ENCODE results near the gene EGFL7.

EGFL7 gene

DNA sequence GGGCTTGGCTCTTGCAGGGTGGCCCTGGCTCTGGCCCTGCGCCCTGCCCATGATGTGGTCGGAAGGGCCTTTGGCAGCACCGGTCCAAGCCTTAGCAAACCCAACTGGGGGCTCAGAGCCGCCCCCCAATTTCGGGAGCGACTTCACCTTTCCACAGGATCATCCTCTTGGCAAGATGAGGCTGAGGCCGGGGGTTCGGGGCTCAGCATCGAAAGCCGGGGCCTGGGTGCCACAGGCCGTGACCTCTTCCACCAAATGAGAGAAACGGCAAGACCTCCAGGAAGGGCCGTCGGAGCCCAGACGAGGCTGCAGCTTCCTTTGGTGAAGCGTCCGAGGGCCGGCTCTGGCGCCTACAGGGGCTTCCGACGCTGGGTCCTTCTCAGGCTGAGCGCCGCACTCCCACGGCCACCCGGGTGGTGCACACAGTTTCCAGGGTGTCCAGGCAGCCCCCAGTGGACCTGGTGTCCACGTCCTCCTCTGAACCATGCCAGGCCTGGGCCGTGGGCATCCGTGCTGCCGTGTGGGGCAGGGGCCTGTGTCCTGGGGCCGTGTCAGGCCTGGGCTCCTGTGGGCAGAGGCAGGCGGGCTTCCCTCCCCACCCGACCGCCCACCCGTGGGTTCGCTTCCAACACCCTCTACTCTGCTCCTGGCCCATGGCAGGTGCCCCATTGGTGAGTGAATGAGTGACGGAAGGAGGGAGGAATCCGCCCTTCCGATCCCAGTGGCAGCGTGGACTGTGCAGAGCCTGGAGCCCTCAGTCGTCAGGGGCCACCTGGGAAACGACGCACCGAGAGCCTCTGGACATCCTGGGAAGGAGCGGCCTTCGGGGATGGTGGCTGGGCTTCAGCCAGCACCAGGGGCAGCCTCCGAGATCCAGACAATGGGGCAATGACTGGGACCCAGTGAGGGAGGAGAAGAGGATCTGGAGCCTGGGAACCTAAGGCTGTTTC, 29.7 kb downstream of the EGFL7 start:
- ChIA-PET POLR2A (no interaction called here), CTCF (no interaction called here)
- no peak for TF ChIP-seq BHLHE40 (IDR thresholded peaks at IDR 0.05; ENCODE audit: borderline replicate concordance)
- TF ChIP-seq HDGF (IDR thresholded peaks at IDR 0.05; ENCODE audit: borderline replicate concordance): no peak
- TF ChIP-seq NFRKB (IDR thresholded peaks at IDR 0.05): no peak
- TF ChIP-seq ARNT (IDR thresholded peaks at IDR 0.05): no peak
- no peak for TF ChIP-seq SP1 (IDR thresholded peaks at IDR 0.05)
- no peak for TF ChIP-seq FOXM1 (IDR thresholded peaks at IDR 0.05; ENCODE audit: borderline replicate concordance)
- TF ChIP-seq LEF1 (IDR thresholded peaks at IDR 0.05; ENCODE audit: borderline replicate concordance): no peak
- TF ChIP-seq TARDBP (IDR thresholded peaks at IDR 0.05): no peak
- TF ChIP-seq, protein P1, sequence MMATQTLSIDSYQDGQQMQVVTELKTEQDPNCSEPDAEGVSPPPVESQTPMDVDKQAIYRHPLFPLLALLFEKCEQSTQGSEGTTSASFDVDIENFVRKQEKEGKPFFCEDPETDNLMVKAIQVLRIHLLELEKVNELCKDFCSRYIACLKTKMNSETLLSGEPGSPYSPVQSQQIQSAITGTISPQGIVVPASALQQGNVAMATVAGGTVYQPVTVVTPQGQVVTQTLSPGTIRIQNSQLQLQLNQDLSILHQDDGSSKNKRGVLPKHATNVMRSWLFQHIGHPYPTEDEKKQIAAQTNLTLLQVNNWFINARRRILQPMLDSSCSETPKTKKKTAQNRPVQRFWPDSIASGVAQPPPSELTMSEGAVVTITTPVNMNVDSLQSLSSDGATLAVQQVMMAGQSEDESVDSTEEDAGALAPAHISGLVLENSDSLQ (IDR thresholded peaks at IDR 0.05): no peak
- TF ChIP-seq ELF4 (IDR thresholded peaks at IDR 0.05): no peak
- no peak for TF ChIP-seq SUZ12 (IDR thresholded peaks at IDR 0.05)
- no peak for TF ChIP-seq CTBP1 (IDR thresholded peaks at IDR 0.05; ENCODE audit: borderline replicate concordance)
- TF ChIP-seq ZNF384 (IDR thresholded peaks at IDR 0.05): no peak
- no peak for TF ChIP-seq FOXK2 (IDR thresholded peaks at IDR 0.05)
- no peak for TF ChIP-seq FOXA1 (IDR thresholded peaks at IDR 0.05)
- DNase-seq (ENCODE audit: extremely low spot score): no peak

- ChIA-PET POLR2A (no interaction called here), CTCF (no interaction called here)
These were observed 30.4 kb downstream of the EGFL7 start for GRCh38 chr9:136693135-136693489.

GRCh38 chr9:136693490-136694162, 30.9 kb downstream of the EGFL7 start:
- DNase-seq (ENCODE audit: extremely low spot score): no peak
- ChIA-PET CTCF (interaction anchor here (2.6 kb wide), 1 partner anchor 22 kb away, joined by 9 read pairs; no protein-coding TSS in a partner anchor), POLR2A (no interaction called here)
- TF ChIP-seq, protein P1 (IDR thresholded peaks at IDR 0.05): no peak
- TF ChIP-seq ZNF384 (IDR thresholded peaks at IDR 0.05): no peak
- TF ChIP-seq FOXM1 (IDR thresholded peaks at IDR 0.05; ENCODE audit: borderline replicate concordance): no peak
- TF ChIP-seq NFRKB (IDR thresholded peaks at IDR 0.05): no peak

More at GRCh38 chr9:136693135-136693489, 30.4 kb downstream of the EGFL7 start:
- TF ChIP-seq CTBP1 (IDR thresholded peaks at IDR 0.05; ENCODE audit: borderline replicate concordance) (no peak), NFRKB (IDR thresholded peaks at IDR 0.05) (no peak), FOXK2 (IDR thresholded peaks at IDR 0.05) (no peak), SUZ12 (IDR thresholded peaks at IDR 0.05) (no peak), ARNT (IDR thresholded peaks at IDR 0.05) (no peak), BHLHE40 (IDR thresholded peaks at IDR 0.05; ENCODE audit: borderline replicate concordance) (no peak), ZNF384 (IDR thresholded peaks at IDR 0.05) (no peak)
- no peak for DNase-seq (ENCODE audit: extremely low spot score)

GRCh38 chr9:136694163-136694871, 31.6 kb downstream of the EGFL7 start:
- ChIA-PET POLR2A (no interaction called here), CTCF (interaction anchor here (0.6 to 2.6 kb wide), 2 partner anchors 16 to 23 kb away, joined by 3 to 9 read pairs; no protein-coding TSS in a partner anchor)
- peak; percentile 81 for DNase-seq (ENCODE audit: extremely low spot score)
- TF ChIP-seq FOXK2 (IDR thresholded peaks at IDR 0.05): no peak

GRCh38 chr9:136694872-136695247, 32.1 kb downstream of the EGFL7 start:
- CTCF ChIA-PET: interaction anchor here (0.6 to 2.6 kb wide), 2 partner anchors 17 to 23 kb away, joined by 3 to 9 read pairs; no protein-coding TSS in a partner anchor
- POLR2A ChIA-PET: no interaction called here
- TF ChIP-seq CTBP1 (IDR thresholded peaks at IDR 0.05; ENCODE audit: borderline replicate concordance): no peak
- TF ChIP-seq FOXA1 (IDR thresholded peaks at IDR 0.05): no peak
- TF ChIP-seq L3MBTL2 (conservative IDR thresholded peaks at IDR 0.05): no peak
- TF ChIP-seq HDGF (IDR thresholded peaks at IDR 0.05; ENCODE audit: borderline replicate concordance): no peak
- TF ChIP-seq ZNF384 (IDR thresholded peaks at IDR 0.05): no peak
- TF ChIP-seq FOXK2 (IDR thresholded peaks at IDR 0.05): no peak
- TF ChIP-seq SUZ12 (IDR thresholded peaks at IDR 0.05): no peak
- no peak for TF ChIP-seq ARNT (IDR thresholded peaks at IDR 0.05)
- TF ChIP-seq FOXM1 (IDR thresholded peaks at IDR 0.05; ENCODE audit: borderline replicate concordance): no peak
- no peak for DNase-seq (ENCODE audit: extremely low spot score)

DNA sequence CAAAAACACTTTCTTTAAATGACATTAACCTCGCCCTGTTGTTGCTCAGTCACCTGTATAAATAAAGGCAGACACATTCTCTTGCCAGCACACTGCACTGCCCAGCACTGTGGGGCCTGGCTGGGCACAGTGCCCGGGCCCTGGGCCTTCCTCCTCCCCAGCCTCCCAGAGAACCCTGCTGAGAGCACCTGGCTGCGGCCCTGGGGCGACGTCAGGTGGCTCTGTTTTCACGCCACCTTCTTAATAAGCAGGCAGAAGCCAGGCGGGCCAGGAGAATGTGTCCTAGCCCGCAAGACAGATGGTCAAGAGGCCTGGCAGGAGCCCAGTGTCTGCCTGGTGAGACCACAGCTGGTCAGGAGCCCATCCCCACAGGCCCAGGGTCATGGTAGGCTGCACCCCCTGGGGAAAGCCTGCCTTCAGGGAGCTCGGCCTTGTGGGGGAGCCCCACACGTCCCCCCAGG, 32.7 kb downstream of the EGFL7 start:
- no peak for DNase-seq (ENCODE audit: extremely low spot score)
- ChIA-PET CTCF (interaction anchor here (2.6 kb wide), 1 partner anchor 24 kb away, joined by 9 read pairs; no protein-coding TSS in a partner anchor), POLR2A (no interaction called here)
- no peak for TF ChIP-seq SUZ12 (IDR thresholded peaks at IDR 0.05)
- TF ChIP-seq ZNF384 (IDR thresholded peaks at IDR 0.05): no peak
- no peak for TF ChIP-seq FOXM1 (IDR thresholded peaks at IDR 0.05; ENCODE audit: borderline replicate concordance)
- TF ChIP-seq, protein P1 (IDR thresholded peaks at IDR 0.05): no peak
- TF ChIP-seq CTBP1 (IDR thresholded peaks at IDR 0.05; ENCODE audit: borderline replicate concordance): no peak
- TF ChIP-seq BHLHE40 (IDR thresholded peaks at IDR 0.05; ENCODE audit: borderline replicate concordance): no peak
- TF ChIP-seq LEF1 (IDR thresholded peaks at IDR 0.05; ENCODE audit: borderline replicate concordance): no peak
- no peak for TF ChIP-seq FOXK2 (IDR thresholded peaks at IDR 0.05)
- TF ChIP-seq L3MBTL2 (conservative IDR thresholded peaks at IDR 0.05): no peak
- TF ChIP-seq TARDBP (IDR thresholded peaks at IDR 0.05): no peak
- TF ChIP-seq ELF4 (IDR thresholded peaks at IDR 0.05): no peak
- TF ChIP-seq ARNT (IDR thresholded peaks at IDR 0.05): no peak
- TF ChIP-seq FOXA1 (IDR thresholded peaks at IDR 0.05): no peak

Data from HEK293T (cell line).